ENCODE data around the gene REXO4.
"Not testable (repeated sequence)": the region's sequence is repeated elsewhere in the genome, so short reads cannot be mapped to it uniquely, and the experiment has no call there.

The REXO4 gene

DNA sequence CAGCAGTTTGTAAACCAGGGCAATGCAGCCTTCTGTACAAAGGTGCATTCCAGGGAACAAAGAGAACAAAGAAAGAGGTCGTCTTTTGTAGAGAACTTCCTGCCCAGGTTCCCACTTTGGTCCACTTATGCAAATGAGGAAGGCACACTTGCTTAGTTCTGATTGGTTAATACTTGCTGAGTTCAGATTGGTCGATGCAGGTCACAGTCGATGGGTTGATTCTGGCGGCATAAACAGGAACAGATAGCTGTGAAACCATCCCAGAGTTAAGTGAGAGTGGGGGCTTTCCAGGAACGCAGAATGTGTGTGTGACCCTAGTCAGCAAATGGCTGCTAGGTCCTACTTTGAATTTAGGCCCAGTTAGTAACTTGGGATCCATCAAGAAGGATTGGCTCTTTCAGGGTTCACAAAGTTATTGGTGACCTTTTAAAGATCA lies 2.6 kb upstream of the REXO4 start:
- DNase-seq (ENCODE audit: low read depth), result no peak

DNA sequence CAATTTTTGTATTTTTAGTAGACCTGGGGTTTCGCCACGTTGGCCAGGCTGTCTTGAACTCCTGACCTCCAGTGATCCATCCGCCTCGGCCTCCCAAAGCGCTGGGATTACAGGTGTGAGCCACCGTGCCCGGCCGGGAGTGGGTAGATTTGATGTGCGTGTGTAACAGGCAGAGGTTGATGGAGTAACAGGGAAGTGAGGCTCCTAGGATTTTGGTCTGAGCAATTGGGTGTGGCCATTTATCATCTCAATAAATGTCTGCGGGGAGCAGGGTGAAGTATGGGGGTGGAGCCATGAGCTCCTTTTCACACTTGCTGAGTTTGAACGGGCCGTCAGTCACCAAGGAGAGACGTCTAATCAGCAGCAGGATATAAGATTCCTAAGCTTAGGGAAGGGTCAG lies 1.2 kb upstream of the REXO4 start:
- DNase-seq (ENCODE audit: low read depth), result no peak

DNA sequence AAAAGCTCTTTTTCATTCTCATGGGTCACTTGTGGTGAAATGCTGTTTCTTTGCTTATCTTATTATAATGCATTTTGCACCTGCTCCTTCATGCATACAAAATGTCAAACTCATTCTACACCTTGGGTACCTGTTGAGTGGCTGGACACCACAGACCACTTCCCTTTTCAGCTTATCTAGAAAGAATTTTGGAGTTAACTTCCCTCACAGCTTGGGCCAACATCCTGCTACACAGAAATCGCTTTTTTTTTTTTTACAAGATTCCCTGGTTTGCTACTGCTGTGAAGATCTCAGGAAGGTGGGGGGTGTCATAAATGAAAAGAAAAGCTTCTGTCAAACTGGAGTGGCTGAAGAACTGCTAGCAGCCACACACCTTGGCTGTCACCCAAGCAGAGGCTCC lies 2.6 kb downstream of the REXO4 start:
- no peak for DNase-seq (ENCODE audit: low read depth)

DNA sequence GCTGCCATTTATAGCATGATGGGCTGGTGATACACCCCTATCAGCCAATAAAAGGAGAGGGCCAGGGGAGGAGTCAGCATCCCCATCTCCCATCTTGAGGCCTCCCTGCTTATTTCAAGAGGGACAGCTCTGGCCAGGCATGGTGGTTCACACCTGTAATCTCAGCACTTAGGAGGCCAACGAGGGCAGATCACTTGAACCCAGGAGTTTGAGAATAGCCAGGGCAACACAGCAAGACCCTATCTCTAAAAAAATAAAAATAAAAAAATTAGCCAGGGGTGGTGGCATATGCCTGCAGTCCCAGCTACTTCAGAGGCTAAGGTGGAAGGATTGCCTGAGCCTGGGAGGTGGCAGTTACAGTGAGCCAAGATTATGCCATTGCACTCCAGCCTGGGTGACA lies 9.8 kb downstream of the REXO4 start:
- DNase-seq (ENCODE audit: low read depth), result no peak

DNA sequence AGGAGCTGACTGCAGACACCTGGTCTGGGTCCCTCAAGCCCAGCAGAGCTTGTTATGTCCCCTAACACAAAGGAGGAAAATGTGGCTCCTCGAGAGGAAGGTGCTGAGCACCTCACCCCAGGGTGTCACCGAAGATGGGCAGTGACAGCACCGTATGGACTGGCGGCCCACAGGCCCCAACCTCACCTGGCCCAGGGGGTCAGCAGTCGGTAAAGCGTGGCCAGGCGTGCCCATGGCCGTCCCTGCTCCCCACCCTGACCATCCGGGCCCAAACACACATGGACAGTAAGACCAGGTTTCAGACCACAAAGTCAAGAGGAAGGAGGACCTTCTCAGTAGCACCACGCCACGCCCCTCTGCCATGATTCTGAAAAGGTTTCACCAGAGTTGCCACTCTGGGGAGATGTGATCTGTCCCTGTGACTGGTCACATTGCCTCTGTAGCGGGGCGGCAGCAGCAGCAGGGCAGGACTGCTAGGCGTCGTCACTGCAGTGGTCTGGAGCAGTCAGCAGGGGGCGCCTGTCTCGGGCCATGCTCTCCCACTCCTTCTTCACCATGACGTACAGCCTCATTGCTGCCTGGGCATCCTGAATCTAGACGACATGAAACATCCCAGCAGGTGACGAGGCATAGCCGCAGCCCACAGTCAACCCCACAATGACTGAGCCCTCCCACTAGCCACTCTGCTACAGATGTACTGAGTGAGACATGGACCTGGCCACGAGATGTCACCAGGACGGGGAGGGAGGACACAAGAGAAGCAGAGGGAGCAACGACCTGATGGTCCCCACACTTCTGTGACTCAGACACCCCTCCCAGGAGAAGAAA lies 11.1 kb downstream of the REXO4 start:
- peak; percentile 51 for DNase-seq (ENCODE audit: low read depth)

DNA sequence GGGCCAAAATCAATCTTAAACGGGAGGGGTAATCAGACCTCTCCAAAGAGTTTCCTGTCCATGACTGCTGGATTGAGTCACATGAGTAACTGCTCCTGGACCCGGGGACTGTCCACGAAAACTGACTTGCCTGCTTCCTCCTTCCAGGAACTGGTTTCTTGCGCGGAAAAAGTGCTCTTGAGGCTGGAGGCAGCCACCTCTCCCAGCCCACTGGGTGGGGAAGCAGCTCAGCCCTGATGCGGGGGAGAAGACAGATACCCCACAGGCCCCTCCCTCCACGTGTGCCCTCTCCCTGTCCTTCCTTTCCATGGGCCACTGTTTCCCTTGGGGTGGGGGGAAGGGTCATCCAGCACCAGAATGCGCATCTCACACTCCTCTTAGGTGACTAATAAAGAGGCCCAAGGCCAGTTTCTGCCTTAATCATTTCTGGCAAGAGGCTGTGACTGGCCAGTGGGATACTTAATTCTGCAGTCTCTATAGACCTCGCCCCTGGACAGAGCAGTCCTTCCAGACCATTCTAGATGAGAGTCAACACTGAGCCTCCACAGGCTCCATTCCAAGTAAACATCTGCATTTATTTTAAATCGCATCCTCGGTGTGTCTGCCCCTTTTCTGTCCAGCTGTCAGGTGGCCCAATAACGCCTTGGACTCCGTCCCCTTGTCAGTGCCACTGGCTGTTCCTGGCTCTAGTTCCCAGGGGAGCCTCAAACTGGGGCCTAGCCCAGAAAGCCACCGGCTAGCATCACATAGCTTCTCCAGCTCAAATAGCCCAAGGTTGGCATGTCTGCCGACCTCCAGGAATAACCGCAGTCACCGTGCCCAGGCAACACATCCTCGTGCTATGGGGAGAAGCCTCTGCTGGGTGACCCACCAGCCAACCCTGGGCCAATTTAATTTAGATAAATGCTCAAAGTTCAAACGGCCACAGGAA lies 12.0 kb downstream of the REXO4 start:
- no peak for DNase-seq (ENCODE audit: low read depth)

DNA sequence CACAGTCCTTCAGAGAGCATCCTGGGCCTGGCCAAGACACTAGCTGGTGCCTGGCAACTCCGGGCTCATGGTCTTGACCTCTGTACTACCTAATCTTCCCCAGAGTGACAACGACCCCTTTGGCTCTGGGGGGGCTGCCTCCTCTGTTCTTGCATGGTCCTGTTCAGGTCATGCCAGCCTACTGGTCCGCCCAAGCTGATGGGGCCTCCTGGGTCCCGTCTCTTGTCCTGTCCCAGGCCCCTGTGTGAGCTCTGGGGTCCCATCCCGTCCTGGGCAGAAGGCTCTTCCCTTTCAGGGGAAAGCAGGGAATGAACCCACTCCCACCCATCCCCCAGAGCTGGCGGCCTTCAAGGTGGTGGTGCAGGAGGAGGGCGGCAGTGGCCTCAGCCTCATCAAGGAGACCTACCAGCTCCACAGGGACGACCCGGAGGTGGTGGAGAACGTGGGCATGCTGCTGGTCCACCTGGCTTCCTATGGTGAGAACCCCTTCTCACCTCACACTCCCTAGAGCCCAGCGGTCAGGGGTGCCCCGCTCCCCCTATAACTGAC lies 13.3 kb downstream of the REXO4 start:
- no peak for DNase-seq (ENCODE audit: low read depth)

DNA sequence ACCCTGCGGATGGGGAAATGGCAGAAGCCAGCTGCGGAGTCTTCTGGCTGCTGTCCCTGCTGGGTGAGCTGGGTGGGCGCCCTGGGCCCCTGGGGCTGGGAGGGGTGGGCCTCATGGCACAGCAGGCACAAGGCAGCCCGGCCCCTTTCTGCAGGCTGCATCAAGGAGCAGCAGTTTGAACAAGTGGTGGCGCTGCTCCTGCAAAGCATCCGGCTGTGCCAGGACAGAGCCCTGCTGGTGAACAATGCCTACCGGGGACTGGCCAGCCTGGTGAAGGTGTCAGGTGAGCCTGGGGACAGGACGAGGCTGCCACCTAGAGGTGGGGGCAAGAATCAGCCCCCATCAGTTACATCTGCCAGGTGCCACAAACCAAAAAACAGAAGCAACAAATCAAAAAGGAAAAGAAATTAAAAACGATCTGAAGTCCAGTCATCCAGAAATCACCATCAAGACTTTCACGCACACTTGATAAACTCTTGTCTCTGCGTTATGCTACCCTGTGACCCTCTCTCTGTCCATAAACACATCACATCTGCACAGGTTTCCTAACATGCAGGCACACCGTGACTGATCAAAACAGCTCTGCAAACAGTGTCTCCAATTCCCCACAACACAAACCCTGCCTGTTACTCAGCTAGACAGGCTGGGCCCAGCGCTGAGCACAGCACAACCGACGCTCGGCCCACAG lies 13.9 kb downstream of the REXO4 start:
- DNase-seq (ENCODE audit: low read depth), result no peak

DNA sequence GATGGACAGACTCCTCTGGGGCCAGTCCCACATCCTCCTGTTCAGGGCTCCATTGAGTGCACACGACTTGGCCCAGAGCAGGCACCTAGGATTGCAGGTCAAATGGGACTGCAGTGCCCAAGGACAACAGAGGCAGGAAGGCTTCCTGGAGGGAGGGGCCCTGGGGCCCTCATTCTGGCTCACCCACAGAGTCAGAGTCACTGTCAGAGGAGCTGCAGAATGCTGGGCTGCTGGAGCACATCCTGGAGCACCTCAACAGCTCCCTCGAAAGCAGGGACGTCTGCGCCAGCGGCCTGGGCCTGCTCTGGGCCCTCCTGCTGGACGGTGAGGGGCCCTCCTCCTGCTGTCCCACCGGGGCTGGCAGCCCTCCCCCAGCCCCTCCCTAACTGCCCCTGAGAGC lies 15.1 kb downstream of the REXO4 start:
- no peak for DNase-seq (ENCODE audit: low read depth)

DNA sequence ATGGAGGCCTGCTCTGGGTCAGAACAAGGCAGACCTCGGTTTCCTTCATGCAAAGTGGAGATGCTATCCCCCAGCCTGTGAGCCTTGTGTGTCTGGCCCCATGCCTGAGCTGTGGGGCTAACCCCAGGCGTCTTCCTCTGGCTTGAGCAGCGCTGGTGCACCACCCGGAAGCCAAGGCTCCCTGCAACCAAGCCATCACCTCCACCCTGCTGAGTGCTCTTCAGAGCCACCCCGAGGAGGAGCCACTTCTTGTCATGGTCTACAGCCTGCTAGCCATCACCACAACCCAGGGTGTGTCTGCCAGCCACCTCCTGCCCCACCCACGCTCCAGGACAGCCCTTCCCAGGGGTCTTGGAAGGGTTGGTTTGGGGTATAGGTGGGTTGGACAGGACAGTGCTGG lies 16.2 kb downstream of the REXO4 start:
- DNase-seq (ENCODE audit: low read depth), result no peak

DNA sequence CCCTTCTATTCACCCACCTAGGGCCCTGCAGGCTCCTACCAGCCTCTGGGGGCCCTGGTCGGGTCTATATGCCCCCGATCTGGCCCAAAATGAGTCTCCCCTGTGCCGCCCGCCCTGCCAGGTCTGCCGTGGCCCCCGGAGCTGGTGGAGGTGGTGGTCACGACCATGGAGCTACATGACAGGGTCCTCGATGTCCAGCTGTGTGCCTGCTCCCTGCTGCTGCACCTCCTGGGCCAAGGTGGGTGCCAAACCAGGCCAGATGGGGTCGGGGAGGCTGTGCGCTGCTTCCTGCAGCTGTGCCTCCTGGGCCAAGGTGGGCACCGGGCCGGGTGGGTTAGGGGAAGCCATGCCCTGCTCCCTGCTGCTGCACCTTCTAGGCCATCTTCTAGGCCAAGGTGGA lies 17.5 kb downstream of the REXO4 start:
- DNase-seq (ENCODE audit: low read depth), result no peak

DNA sequence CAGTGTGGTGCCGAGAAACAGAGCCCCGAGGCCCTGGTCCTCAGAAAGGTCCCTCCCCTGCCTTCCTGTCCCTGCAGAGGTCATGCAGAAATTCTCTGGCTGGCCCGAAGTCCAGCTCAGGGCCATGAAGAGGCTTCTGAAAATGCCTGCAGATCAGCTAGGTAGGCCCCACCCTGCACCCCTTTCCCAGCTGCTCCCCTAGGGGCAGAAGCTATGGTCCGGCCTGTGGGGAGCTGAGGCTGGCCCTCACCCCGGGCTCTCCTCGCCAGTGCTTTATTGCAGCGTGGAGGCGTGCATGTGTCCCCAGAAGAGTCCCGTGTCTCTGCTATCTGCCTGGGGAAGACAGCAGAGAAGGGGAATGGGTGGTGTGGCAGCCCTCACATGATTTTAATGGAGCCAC lies 19.9 kb downstream of the REXO4 start:
- DNase-seq (ENCODE audit: low read depth), result no peak

DNA sequence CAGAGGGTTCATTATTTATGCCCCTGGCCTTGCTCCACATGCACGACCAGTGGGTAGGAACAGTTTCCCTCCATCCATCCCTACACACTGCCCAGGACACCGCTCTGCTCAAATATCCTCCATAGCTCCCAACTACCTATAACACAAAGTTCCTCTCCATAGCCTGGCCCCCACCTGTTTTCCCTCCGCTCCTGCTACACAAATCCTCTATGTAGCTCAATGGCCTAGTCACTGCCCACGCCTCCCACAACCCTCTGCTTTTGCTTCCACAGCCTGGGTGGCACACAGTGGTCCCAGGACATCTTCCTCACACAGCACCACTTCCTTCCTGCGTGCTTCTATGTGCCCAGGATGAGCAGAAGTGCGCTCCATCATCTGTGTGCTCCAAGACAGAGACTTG lies 20.4 kb downstream of the REXO4 start:
- DNase-seq (ENCODE audit: low read depth), result no peak

DNA sequence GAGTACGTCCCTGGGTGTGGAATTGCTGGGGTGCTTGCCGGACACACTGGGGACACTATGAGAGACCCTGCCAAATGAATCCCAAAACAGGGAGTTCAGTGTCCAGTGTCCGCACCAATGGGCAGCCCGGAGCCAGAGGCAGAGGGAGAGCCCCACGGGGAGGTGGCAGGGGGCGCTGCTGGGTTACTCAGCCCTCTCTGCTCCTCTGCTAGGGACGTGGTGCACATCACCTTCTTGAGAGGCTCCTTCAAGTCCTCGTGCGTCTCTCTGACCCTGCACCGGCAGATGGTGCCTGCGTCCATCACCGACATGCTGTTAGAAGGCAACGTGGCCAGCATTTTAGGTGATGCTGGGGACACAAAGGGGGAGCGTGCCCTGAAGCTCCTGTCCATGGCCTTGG lies 20.9 kb downstream of the REXO4 start:
- DNase-seq (ENCODE audit: low read depth), result no peak

DNA sequence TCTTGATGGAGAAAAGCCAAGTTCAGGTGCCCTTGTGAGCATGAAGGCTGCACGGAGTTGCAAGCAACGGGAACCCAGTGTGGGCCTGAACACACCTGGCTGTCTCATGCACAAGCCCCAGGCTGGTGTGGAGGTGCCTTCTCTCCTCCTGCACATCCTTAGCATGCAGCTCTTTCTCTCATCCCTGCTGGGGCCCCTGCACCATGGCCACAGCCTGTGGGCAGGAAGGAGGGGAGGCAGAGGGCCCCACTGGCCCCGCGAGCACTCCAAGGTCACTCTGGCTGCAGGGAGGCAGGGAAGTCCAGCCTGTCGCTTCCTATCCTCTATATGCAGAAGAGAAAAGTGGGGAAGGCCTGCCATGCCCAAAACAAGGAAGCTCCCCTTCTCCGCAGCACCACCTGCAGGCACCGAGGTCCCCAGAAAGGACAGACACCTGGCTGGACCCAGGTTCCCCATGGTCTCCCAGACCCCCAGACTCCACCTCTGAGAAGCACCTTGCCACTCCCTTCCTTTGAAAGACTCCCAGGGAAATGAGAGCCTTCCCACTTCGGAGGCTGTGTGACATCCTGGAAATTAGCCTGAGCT lies 23.0 kb downstream of the REXO4 start:
- DNase-seq (ENCODE audit: low read depth), result no peak

DNA sequence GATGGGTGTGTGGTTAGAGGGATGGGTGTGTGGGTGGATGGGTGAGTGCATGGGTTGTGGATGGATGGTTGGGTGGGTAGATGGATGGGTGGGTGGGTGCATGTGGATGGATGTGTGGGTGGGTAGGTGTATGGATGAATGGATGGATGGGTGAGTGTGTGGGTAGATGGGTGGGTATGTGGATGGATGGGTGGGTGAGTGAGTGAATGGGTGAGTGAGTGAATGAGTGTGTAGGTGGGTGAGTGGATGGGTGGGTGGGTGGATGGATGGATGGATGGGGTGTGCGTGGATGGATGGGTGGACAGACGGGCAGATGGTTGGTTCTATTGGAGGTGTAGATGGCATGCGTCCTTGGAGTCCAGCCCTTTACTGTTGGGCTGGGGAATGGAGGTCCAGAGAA lies 24.4 kb downstream of the REXO4 start:
- no peak for DNase-seq (ENCODE audit: low read depth)

DNA sequence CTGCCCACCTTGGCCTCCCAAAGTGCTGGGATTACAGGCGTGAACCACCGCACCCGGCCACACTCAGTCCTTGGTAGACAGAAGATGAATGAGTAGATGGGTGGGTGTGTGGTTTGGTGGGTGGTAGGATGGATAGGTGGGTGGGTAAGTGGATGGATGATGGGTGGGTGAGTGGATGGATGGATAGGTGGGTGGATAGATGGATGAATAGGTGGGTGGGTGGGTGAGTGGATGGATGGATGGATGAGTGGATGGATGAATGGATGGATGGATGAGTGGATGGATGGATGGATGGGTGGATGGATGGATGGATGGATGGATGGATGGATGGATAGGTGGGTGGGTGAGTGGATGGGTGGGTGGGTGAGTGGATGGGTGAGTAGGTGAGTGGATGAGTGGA lies 25.5 kb downstream of the REXO4 start:
- not testable (repeated sequence) for DNase-seq (ENCODE audit: low read depth)

DNA sequence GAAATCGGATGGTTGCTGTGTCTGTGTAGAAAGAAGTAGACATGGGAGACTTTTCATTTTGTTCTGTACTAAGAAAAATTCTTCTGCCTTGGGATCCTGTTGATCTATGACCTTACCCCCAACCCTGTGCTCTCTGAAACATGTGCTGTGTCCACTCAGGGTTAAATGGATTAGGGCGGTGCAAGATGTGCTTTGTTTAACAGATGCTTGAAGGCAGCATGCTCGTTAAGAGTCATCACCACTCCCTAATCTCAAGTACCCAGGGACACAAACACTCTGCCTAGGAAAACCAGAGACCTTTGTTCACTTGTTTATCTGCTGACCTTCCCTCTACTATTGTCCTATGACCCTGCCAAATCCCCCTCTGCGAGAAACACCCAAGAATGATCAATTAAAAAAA lies 26.4 kb downstream of the REXO4 start:
- not testable (repeated sequence) for DNase-seq (ENCODE audit: low read depth)

DNA sequence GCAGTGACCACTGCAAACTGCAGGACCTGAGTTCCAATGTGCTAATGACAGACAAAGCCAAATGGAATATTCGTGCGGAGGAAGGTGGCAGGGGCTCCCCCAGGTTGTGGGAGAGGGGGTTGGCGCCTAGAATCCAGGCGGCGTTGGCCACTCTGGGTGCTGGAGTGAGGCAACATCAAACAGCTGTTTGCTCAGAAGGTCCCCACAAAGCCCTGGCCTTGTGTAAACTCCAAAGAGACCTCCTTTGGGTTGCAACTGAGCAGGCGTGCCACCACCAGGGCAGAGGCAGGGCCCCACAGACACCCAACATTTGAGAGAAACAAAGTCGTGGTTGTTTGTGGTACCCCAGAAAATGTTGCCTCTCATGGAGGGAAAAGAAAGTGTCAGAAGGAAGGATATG lies 27.1 kb downstream of the REXO4 start:
- no peak for DNase-seq (ENCODE audit: low read depth)

DNA sequence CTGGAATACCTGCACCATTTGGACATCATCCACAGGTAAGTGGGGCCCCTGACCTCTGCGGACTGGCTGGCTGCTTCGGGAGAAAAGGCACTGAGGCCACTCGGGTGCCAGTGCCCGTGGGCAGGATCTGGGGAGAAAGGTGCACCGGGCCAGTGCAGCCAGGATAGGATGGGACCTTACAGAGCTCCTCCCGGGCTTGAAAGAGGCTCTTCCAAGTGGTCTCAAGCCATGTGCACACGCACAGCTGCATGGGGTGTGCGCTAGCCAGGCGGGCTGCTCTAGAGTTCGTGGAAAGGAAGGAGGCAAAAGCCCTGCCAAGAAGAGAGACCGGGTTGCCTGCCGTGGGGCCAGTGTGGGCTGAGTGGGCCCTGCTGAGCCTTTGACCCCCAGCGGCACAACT lies 28.2 kb downstream of the REXO4 start:
- no peak for DNase-seq (ENCODE audit: low read depth)

DNA sequence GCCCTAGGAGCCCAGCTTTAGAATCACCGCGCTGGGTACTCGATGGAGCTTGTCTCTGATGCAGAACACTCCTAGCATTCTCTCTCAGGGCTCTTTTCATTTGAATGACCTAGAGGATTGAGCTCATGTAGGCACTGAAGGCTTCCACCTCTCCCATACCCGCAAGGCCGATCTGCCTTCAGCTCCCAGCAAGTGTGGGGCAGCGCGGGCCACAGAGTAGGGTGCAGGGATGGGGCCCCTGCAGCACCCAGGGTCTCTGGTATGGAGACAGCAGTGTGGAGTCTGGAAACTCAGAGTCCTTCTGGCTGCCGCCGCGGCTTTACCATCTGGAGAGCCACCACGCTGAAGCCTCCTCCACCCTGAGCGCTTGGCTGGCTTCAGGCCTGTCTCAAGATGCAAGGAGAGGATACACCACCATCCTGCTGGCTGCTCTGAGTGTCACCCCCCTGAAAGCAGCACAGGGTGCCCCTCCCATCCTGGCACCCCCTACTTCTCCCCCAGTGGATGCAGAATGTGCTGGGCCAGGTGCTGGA lies 28.7 kb downstream of the REXO4 start:
- no peak for DNase-seq (ENCODE audit: low read depth)

DNA sequence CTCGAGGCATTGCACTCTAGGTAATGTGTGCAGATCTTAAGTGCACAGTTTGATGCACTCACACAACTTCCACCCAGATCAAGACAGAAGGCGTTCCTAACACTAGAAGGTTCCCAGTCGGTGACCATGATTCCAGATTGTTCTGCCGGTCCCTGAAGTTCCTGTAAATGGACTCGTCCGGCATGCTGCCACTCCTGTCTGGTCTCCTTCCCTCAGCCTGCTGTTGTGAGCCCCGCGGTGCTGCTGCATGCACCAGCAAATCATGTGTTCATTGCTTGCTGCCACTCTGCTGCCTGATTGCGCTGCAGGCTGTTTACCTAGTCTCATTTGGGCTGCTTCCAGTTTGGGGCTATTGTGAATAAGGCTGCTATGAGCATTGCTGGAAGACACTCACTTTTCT lies 30.1 kb downstream of the REXO4 start:
- no peak for DNase-seq (ENCODE audit: low read depth)
